A673 (cell line): ENCODE results near the gene SSPN.

Experiments
- EZH2 ChIP-seq: fragments of 200-600 bp; sonication (generic); IDR thresholded peaks from 2 replicates; pipeline ENCODE4 v1.6.1; 2017; ENCODE audit warnings: borderline replicate concordance, low read depth, mild to moderate bottlenecking, mixed read lengths, antibody characterized with exemption, low read length; ENCODE audit not compliant: poor library complexity, severe bottlenecking
- TF ChIP-seq, protein P1 (sequence below): fragments of 300-800, 200-600 bp; sonication (generic); conservative IDR thresholded peaks from 2 replicates; pipeline ENCODE4 v1.5.1; 2017; ENCODE audit warnings: low read depth, mild to moderate bottlenecking, antibody characterized with exemption, low read length, moderate library complexity, mixed read lengths

DNA sequence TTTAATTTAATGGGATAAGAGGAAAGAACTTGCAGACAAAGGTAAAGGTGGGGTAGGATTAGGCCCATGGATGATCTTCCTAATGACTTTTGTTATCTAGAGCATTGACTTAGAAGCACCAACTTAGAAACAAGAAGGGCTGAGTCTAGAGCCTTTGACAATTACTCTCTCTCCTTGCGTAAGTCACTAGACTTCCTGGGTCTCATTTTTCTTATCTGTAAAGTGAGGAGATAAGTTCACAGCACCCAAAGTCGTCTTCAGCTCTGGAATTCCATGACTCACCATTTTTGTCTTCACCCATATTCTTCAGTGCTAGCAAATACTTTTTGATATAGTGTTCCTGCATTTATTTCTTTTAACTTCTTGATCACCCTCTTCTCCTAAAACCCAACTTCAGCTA, 75.7 kb downstream of the SSPN start:
- TF ChIP-seq, protein P1, sequence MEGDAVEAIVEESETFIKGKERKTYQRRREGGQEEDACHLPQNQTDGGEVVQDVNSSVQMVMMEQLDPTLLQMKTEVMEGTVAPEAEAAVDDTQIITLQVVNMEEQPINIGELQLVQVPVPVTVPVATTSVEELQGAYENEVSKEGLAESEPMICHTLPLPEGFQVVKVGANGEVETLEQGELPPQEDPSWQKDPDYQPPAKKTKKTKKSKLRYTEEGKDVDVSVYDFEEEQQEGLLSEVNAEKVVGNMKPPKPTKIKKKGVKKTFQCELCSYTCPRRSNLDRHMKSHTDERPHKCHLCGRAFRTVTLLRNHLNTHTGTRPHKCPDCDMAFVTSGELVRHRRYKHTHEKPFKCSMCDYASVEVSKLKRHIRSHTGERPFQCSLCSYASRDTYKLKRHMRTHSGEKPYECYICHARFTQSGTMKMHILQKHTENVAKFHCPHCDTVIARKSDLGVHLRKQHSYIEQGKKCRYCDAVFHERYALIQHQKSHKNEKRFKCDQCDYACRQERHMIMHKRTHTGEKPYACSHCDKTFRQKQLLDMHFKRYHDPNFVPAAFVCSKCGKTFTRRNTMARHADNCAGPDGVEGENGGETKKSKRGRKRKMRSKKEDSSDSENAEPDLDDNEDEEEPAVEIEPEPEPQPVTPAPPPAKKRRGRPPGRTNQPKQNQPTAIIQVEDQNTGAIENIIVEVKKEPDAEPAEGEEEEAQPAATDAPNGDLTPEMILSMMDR, result no peak
- no peak for TF ChIP-seq EZH2
